ENCODE results near the gene TOR3A. TPM values are rescaled to one million over a fixed set of nuclear protein-coding genes. Genes with fewer than 3 reads are reported as not detected.

The TOR3A gene
- total and polyA plus RNA-seq, 3 donors from 2014 or later = 10.1 to 17.6 (median 16.3) TPM

DNA sequence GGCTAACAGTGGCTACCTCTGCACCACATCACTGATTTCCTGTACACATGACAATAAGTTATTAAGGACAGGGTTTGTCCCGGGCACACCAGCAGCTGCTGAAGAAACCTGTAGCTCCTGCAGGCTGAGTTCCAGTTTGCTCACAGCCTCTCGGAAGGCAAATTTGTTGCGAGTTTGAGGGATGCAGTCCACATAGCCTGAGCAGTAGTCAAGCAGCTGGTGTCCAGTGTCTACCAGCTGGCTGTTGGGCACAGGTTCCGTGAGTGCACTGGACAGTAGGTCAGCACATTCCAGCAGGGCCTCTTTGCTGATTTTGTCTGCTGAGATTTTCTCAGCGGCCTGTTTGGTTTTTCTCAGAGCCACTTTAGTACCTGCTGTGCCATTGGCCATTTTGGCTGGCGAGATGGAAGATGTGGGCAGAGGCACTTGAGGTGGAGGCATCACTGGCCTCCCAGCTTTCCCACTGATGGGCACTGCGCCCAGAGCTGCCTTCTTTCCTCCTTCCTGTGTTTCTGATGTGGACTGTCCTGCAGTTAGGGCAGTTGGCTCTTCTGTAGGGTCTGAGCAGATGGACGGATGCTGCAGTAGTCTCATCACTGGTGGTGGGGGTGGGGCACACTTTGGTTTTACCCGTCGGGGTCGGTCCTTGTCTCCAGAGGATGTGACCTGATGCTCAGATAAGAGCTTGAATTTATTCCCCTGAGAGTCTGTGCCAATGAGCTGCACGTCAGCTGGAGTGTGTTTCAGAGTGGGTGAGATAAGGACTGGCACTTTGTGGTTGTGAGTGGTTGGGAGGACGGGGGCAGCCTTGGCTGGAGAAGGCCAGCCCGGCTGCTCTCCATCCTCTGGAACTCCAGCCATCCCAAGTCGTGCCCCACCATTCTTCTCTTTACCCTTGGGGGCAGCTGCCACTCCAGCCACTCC is 26.1 kb downstream of the TOR3A start:
- H3K36me3 ChIP-seq (ENCODE audit: low read depth, missing control alignments) = no peaks in the 10 kb centered on the region
- H3K27ac ChIP-seq = no peak overlapping the region
- H3K9me3 ChIP-seq = no peaks in the 10 kb centered on the region
- no peaks in the 10 kb centered on the region for H3K27me3 ChIP-seq
- TF ChIP-seq, protein P1, sequence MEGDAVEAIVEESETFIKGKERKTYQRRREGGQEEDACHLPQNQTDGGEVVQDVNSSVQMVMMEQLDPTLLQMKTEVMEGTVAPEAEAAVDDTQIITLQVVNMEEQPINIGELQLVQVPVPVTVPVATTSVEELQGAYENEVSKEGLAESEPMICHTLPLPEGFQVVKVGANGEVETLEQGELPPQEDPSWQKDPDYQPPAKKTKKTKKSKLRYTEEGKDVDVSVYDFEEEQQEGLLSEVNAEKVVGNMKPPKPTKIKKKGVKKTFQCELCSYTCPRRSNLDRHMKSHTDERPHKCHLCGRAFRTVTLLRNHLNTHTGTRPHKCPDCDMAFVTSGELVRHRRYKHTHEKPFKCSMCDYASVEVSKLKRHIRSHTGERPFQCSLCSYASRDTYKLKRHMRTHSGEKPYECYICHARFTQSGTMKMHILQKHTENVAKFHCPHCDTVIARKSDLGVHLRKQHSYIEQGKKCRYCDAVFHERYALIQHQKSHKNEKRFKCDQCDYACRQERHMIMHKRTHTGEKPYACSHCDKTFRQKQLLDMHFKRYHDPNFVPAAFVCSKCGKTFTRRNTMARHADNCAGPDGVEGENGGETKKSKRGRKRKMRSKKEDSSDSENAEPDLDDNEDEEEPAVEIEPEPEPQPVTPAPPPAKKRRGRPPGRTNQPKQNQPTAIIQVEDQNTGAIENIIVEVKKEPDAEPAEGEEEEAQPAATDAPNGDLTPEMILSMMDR (IDR thresholded peaks at IDR 0.05) = no peak
- TF ChIP-seq POLR2A (IDR thresholded peaks at IDR 0.05) = no peak
- no peak overlapping the region for H3K4me3 ChIP-seq
- H3K4me1 ChIP-seq = no peaks in the 10 kb centered on the region
- DNase-seq = no peak
- intact Hi-C loops (cut with DNase I; ENCODE audit: low total_unique reads) = no loop called here
- WGBS, 2 donors = 80 to 83% methylated on average over 13 to 15 of the region's 15 CpGs

DNA sequence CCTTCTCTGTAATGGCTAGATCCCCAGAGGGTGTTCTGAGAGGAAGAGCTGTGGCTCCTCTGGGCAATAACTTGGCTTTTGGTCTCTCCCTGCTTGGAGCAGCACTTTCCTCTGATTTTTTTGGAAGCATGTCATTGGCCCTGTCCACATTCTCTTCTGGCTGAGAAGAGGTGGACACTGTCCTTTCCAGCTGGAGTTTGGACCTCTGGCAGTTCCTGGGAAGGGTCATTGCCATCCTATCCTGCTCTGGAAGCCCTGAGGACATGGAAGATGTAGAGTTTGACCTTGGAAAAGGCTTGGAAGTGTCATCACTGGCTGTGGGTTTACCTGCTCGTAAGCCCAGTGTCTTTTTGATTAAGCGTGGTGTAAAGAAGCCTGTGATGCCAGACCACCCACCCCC is 26.8 kb downstream of the TOR3A start:
- no peak overlapping the region for H3K4me3 ChIP-seq
- WGBS, 2 donors = 85 to 94% methylated on average over 2 of the region's 2 CpGs
- H3K36me3 ChIP-seq (ENCODE audit: low read depth, missing control alignments) = no peaks in the 10 kb centered on the region
- intact Hi-C loops (cut with DNase I; ENCODE audit: low total_unique reads) = no loop called here
- H3K27me3 ChIP-seq = no peaks in the 10 kb centered on the region
- no peaks in the 10 kb centered on the region for H3K4me1 ChIP-seq
- H3K9me3 ChIP-seq = no peaks in the 10 kb centered on the region
- DNase-seq = no peak
- H3K27ac ChIP-seq = no peak overlapping the region
- no peak for TF ChIP-seq POLR2A (IDR thresholded peaks at IDR 0.05)
- TF ChIP-seq, protein P1 (IDR thresholded peaks at IDR 0.05) = no peak

DNA sequence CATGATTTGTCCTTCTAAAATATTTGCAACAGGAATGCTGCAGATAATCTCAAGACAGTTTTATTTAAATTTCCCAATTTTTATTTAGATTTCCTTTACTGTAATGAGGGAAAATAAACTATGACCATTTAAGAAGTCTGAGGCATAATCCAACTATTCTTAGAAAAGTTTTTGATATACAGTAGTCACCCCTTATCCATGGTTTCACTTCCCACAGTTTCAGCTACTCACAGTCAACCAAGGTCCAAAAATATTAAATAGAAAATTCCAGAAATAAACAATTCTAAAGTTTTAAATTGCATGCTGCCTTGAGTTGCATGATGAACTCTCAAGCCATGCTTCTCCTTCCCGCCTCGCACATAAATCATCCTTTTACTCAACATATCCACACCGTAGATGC is 33.3 kb downstream of the TOR3A start:
- no peaks in the 10 kb centered on the region for H3K4me1 ChIP-seq
- TF ChIP-seq, protein P1 (IDR thresholded peaks at IDR 0.05) = no peak
- no peak for TF ChIP-seq POLR2A (IDR thresholded peaks at IDR 0.05)
- intact Hi-C loops (cut with DNase I; ENCODE audit: low total_unique reads) = no loop called here
- H3K9me3 ChIP-seq = no peaks in the 10 kb centered on the region
- no peaks in the 10 kb centered on the region for H3K36me3 ChIP-seq (ENCODE audit: low read depth, missing control alignments)
- DNase-seq = no peak
- 86 to 95% methylated on average over 3 of the region's 3 CpGs for WGBS, 2 donors
- no peaks in the 10 kb centered on the region for H3K27me3 ChIP-seq
- no peak overlapping the region for H3K4me3 ChIP-seq
- no peak overlapping the region for H3K27ac ChIP-seq

DNA sequence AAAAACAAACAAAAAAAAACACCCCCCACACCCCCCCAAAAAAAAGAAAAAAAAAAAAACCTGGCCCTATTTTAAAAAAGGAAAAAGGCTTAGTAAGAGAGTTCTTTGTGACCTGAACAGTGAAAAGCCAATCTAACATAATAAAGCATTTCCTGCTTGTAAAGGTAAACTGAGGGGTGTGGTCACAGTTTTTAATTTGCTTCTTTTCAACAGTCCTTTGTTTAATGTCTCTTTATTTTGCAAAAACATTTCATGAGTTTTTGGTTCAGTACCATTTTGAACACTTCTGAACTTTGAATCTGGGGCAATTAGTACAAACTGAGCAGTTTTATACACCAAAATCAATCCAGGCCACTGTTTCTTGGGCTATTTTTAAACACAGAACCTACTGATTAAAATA is 37.6 kb downstream of the TOR3A start:
- intact Hi-C loops (cut with DNase I; ENCODE audit: low total_unique reads) = no loop called here
- H3K27ac ChIP-seq = no peak overlapping the region

More for the DNA sequence above, 37.6 kb downstream of the TOR3A start:
- Histone ChIP-seq H3K4me3 (no peak overlapping the region), H3K9me3 (no peaks in the 10 kb centered on the region), H3K4me1 (peaks cover 5% of the 10 kb centered on the region), H3K27me3 (no peaks in the 10 kb centered on the region), H3K36me3 (ENCODE audit: low read depth, missing control alignments) (no peaks in the 10 kb centered on the region)
- TF ChIP-seq, protein P1 (IDR thresholded peaks at IDR 0.05) = no peak
- TF ChIP-seq POLR2A (IDR thresholded peaks at IDR 0.05) = no peak
- DNase-seq = no peak

Measured in testis (tissue), 3 donors.